Measurements from ENCODE around the gene CAP2. TPM values are rescaled to one million over a fixed set of nuclear protein-coding genes. Genes with fewer than 3 reads are reported as not detected.
A peak's percentile ranks its signal among the peaks of the same experiment; 100 is the strongest.
"Not testable (repeated sequence)": the region's sequence is repeated elsewhere in the genome, so short reads cannot be mapped to it uniquely, and the experiment has no call there.

Gene CAP2
- total RNA-seq, 1 experiment from 2014 or later: 37.0 TPM

DNA sequence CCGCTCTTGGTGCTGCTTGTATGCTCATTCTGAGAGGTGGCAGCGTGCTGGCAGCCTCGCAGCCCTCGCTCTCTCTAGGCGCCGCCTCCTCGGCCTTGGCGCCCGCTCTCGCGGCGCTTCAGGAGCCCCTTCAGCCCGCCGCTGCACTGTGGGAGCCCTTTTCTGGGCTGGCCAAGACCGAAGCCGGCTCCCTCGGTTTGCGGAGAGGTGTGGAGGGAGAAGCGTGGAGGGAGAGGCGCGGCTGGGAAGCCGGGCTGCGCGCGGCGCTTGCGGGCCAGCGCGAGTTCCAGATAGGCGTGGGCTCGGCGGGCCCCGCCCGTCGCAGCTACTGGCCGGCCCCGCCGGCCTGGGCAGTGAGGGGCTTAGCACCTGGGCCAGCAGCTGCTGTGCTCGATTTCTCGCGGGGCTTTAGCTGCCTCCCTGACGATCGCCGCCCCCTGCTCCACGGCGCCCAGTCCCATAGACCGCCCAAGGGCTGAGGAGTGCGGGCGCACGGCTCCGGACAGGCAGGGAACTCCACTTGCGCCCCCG is 187.2 kb downstream of the CAP2 start:
- H3K27me3 ChIP-seq (ENCODE audit: control insufficient read depth, insufficient read depth, low read length): no peaks in the 10 kb centered on the region
- H3K4me1 ChIP-seq (ENCODE audit: control insufficient read depth, insufficient read depth, low read length): 0 out of 2 replicates have a peak, but pooled peaks cover 3% of the 10 kb centered on the region
- no TSS peak for BruUV-seq (replicated peaks)
- CTCF ChIA-PET: interaction anchor here (0.6 to 0.9 kb wide), 2 partner anchors 11 to 583 kb away, joined by 3 read pairs; no protein-coding TSS in a partner anchor
- H3K27ac ChIP-seq (ENCODE audit: low read length): peak overlapping the region; percentile 72
- no peak for DNase-seq (ENCODE audit: low read depth, low spot score)
- peaks cover 14% of the 10 kb centered on the region; the same call in 1 of the 2 replicates for H3K9me3 ChIP-seq (ENCODE audit: control insufficient read depth, insufficient read depth, low read depth, low read length)
- TF ChIP-seq, protein P1, sequence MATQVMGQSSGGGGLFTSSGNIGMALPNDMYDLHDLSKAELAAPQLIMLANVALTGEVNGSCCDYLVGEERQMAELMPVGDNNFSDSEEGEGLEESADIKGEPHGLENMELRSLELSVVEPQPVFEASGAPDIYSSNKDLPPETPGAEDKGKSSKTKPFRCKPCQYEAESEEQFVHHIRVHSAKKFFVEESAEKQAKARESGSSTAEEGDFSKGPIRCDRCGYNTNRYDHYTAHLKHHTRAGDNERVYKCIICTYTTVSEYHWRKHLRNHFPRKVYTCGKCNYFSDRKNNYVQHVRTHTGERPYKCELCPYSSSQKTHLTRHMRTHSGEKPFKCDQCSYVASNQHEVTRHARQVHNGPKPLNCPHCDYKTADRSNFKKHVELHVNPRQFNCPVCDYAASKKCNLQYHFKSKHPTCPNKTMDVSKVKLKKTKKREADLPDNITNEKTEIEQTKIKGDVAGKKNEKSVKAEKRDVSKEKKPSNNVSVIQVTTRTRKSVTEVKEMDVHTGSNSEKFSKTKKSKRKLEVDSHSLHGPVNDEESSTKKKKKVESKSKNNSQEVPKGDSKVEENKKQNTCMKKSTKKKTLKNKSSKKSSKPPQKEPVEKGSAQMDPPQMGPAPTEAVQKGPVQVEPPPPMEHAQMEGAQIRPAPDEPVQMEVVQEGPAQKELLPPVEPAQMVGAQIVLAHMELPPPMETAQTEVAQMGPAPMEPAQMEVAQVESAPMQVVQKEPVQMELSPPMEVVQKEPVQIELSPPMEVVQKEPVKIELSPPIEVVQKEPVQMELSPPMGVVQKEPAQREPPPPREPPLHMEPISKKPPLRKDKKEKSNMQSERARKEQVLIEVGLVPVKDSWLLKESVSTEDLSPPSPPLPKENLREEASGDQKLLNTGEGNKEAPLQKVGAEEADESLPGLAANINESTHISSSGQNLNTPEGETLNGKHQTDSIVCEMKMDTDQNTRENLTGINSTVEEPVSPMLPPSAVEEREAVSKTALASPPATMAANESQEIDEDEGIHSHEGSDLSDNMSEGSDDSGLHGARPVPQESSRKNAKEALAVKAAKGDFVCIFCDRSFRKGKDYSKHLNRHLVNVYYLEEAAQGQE (IDR thresholded peaks at IDR 0.05; ENCODE audit: insufficient read depth in 1 of 2, low read depth in 2 of 2, low read length in 1 of 2): no peak
- TF ChIP-seq SIN3A (IDR thresholded peaks at IDR 0.05; ENCODE audit: borderline replicate concordance, insufficient read depth, low read depth, low read length) (no peak), POLR2AphosphoS5 (IDR thresholded peaks at IDR 0.05; ENCODE audit: low read depth, low read length) (no peak), TCF7L2 (IDR thresholded peaks at IDR 0.05; ENCODE audit: low read depth, low read length) (peak; percentile 42; the same call in 1 of the 2 replicates)
- TF ChIP-seq, protein P2, sequence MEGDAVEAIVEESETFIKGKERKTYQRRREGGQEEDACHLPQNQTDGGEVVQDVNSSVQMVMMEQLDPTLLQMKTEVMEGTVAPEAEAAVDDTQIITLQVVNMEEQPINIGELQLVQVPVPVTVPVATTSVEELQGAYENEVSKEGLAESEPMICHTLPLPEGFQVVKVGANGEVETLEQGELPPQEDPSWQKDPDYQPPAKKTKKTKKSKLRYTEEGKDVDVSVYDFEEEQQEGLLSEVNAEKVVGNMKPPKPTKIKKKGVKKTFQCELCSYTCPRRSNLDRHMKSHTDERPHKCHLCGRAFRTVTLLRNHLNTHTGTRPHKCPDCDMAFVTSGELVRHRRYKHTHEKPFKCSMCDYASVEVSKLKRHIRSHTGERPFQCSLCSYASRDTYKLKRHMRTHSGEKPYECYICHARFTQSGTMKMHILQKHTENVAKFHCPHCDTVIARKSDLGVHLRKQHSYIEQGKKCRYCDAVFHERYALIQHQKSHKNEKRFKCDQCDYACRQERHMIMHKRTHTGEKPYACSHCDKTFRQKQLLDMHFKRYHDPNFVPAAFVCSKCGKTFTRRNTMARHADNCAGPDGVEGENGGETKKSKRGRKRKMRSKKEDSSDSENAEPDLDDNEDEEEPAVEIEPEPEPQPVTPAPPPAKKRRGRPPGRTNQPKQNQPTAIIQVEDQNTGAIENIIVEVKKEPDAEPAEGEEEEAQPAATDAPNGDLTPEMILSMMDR (IDR thresholded peaks at IDR 0.05): no peak
- ATAC-seq: peak; percentile 89
- in situ Hi-C loops (cut with HindIII; ENCODE audit: low pct_unique_long_range_greater_than_20kb, low sequenced_read_pairs): no loop called here
- H3K4me3 ChIP-seq (ENCODE audit: low read depth in 2 of 2, low read length in 2 of 2): peak overlapping the region; percentile 54 to 62
- no peaks in the 10 kb centered on the region for H3K36me3 ChIP-seq (ENCODE audit: control insufficient read depth, insufficient read depth, low read length)
- POLR2A ChIA-PET: no interaction called here
- intact Hi-C loops (cut with micrococcal nuclease; ENCODE audit: unreplicated experiment): loop anchor here (10.0 kb wide), 2 partner anchors 186 to 296 kb away; partner anchors contain the start of genes CAP2 and RBM24

DNA sequence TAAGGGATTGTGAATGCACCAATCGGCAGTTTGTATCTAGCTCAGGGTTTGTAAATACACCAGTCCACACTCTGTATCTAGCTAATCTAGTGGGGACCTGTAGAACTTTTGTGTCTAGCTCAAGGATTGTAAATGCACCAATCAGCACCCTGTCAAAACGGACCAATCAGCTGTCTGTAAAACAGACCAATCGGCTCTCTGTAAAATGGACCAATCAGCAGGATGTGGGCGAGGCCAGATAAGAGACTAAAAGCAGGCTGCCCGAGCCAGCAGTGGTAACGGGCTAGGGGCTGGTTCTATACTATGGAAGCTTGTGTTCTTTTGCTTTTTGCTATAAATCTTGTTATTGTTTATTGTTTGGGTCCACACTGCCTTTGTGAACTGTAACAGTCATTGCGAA is 187.9 kb downstream of the CAP2 start:
- H3K27me3 ChIP-seq (ENCODE audit: control insufficient read depth, insufficient read depth, low read length); BruUV-seq (replicated peaks); H3K27ac ChIP-seq (ENCODE audit: low read length); in situ Hi-C loops (cut with HindIII; ENCODE audit: low pct_unique_long_range_greater_than_20kb, low sequenced_read_pairs); H3K36me3 ChIP-seq (ENCODE audit: control insufficient read depth, insufficient read depth, low read length); ATAC-seq; POLR2A ChIA-PET; H3K4me1 ChIP-seq (ENCODE audit: control insufficient read depth, insufficient read depth, low read length); H3K4me3 ChIP-seq (ENCODE audit: low read depth in 2 of 2, low read length in 2 of 2); DNase-seq (ENCODE audit: low read depth, low spot score): not testable (repeated sequence)
- intact Hi-C loops (cut with micrococcal nuclease; ENCODE audit: unreplicated experiment): loop anchor here (10.0 kb wide), 2 partner anchors 186 to 296 kb away; partner anchors contain the start of genes CAP2 and RBM24
- CTCF ChIA-PET: interaction anchor here (0.9 kb wide), 1 partner anchor 10 kb away, joined by 3 read pairs; no protein-coding TSS in a partner anchor
- peaks cover 14% of the 10 kb centered on the region; the same call in 1 of the 2 replicates for H3K9me3 ChIP-seq (ENCODE audit: control insufficient read depth, insufficient read depth, low read depth, low read length)

DNA sequence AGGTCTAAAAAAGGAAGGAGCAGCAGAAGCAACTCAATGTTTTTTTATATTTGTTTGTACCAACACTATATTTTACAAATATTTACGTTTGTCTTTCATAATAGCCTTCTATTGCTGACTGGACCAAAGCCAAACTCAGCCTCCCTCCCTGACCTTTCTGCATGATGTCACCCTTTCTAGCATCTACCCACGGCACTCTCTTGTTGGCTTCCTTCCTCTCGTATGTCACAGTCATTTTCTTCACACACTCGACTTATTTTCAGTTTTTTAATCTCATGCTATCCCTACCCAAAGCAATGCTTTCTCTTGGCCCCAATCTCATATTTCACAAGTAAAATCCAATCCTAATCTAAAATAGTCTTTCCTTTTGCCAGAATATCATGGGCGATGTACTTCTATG is 190.4 kb downstream of the CAP2 start:
- no peaks in the 10 kb centered on the region for H3K9me3 ChIP-seq (ENCODE audit: control insufficient read depth, insufficient read depth, low read depth, low read length)
- in situ Hi-C loops (cut with HindIII; ENCODE audit: low pct_unique_long_range_greater_than_20kb, low sequenced_read_pairs) (no loop called here), intact Hi-C loops (cut with micrococcal nuclease; ENCODE audit: unreplicated experiment) (loop anchor here (1.0 to 10.0 kb wide), 3 partner anchors 189 to 428 kb away; partner anchors contain the start of genes CAP2 and RBM24)
- no peaks in the 10 kb centered on the region for H3K27me3 ChIP-seq (ENCODE audit: control insufficient read depth, insufficient read depth, low read length)
- no peak overlapping the region; a peak in 1 of 4 replicates for H3K4me3 ChIP-seq (ENCODE audit: low read depth in 2 of 2, low read length in 2 of 2)
- ATAC-seq: 0 out of 2 replicates have a peak, but pooled peaks have one; percentile 3
- H3K4me1 ChIP-seq (ENCODE audit: control insufficient read depth, insufficient read depth, low read length): 0 out of 2 replicates have a peak, but pooled peaks cover 3% of the 10 kb centered on the region
- no peak overlapping the region for H3K27ac ChIP-seq (ENCODE audit: low read length)
- no peak for DNase-seq (ENCODE audit: low read depth, low spot score)
- TF ChIP-seq SIN3A (IDR thresholded peaks at IDR 0.05; ENCODE audit: borderline replicate concordance, insufficient read depth, low read depth, low read length): no peak
- TF ChIP-seq, protein P2 (IDR thresholded peaks at IDR 0.05): no peak
- TF ChIP-seq, protein P1 (IDR thresholded peaks at IDR 0.05; ENCODE audit: insufficient read depth in 1 of 2, low read depth in 2 of 2, low read length in 1 of 2): no peak
- no peak for TF ChIP-seq POLR2AphosphoS5 (IDR thresholded peaks at IDR 0.05; ENCODE audit: low read depth, low read length)
- TF ChIP-seq TCF7L2 (IDR thresholded peaks at IDR 0.05; ENCODE audit: low read depth, low read length): no peak
- BruUV-seq (replicated peaks): no TSS peak
- ChIA-PET POLR2A (no interaction called here), CTCF (interaction anchor here (0.6 to 1.0 kb wide), 10 partner anchors 88 to 469 kb away, joined by 3 to 11 read pairs (median 4); no protein-coding TSS in a partner anchor)
- no peaks in the 10 kb centered on the region for H3K36me3 ChIP-seq (ENCODE audit: control insufficient read depth, insufficient read depth, low read length)
